Measurements from ENCODE around the gene HDAC3.
"Not testable (repeated sequence)": the region's sequence is repeated elsewhere in the genome, so short reads cannot be mapped to it uniquely, and the experiment has no call there.

Gene HDAC3

GRCh38 chr5:141633871-141634561 is 2.6 kb downstream of the HDAC3 start:
- DNase-seq, result peak; percentile 29 to 47

DNA sequence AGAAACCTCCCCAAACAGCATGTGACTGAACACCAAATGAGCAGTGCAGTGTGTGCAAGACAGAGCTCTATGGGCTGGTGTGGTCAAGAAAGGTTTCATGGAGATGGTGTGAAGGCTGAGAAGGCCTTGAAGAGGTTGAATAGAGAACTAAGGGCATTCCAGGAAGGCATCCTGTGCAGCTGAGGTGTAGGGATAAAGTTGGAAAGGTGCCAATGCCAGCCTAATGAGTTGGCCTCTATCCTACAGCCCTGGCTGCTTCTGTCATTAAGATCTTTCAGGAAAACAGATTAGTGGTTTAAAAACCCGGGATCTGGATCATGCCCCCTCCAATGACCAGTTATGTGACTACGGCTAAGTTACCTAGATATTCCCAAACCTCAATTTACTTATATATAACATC is 4.0 kb downstream of the HDAC3 start:
- DNase-seq, result no peak

GRCh38 chr5:141630570-141631140 is 6.0 kb downstream of the HDAC3 start:
- DNase-seq, result no peak

- DNase-seq, result no peak
Measured at GRCh38 chr5:141628175-141628788, 8.4 kb downstream of the HDAC3 start.

GRCh38 chr5:141623611-141624010 is 13.0 kb downstream of the HDAC3 start:
- DNase-seq, result peak in 1 of 2 donors; percentile 66

- peak; percentile 94 to 95 for DNase-seq
Measured at GRCh38 chr5:141623186-141623585, 13.5 kb downstream of the HDAC3 start.

- peak; percentile 96 to 97 for DNase-seq
Measured at GRCh38 chr5:141618804-141619554, 17.7 kb downstream of the HDAC3 start, which contains the start of gene DIAPH1. TSS of gene DIAPH1 (minus strand) at chr5:141619000. CDS start at chr5:141618914, 86 bp downstream.

DNA sequence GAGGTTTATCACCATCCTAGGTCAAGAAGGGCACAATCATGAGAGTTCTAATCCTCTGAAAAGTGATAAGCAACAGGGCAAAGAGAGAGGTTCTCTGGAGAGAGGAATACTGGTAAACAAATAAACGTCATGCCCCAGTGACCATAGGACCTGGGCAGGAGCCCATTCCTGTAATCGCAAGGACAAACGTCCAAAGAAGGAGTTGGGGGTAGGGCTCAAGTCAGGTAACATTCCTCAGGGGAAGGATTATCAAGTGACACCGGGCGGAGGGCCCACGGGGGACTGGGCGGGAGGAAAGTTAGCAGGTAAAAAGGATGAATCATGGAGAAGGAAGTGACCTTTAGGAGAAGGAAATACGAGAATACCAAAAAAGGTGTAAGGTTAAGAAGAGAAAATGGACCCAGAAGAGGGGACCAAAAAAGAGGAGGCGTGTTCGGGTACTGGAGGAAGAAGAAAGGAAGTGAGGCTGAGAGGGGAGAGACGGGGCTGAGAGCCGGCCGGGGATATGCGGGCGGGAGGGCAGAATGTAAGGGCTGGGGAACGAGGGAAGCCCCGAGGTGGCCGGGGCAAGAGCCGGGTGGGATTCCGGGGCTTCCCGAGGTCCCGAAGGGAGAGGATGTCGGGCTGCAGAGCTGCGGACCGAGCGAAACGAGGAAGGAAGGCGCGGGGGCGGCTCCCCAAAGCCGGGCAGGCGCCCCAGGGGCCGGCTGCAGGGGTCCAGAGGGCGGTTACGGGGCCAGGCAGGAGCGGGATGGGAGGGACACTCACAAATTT is 18.4 kb downstream of the HDAC3 start:
- peak in 1 of 2 donors; percentile 48 for DNase-seq

- peak in 1 of 2 donors; percentile 12 for DNase-seq
Measured at GRCh38 chr5:141617682-141618029, 19.0 kb downstream of the HDAC3 start.

DNA sequence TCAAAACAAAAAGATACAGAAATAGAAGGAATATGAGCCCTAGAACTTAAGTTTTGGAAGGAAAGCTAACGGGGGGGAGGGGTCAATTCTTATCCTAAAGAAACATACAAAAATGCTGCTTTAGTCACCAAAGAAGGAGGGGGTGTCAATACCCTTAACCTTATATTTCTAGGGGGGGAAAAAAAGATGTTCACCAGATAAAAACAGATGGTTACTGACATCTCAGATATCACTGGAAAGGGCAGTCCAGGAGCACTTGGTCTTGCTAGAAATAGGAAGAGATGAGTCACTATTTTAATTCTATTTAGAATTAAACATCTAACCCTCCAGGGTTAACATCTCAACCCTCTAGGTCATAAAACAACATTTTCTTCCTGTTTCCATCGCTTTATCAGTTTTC is 19.5 kb downstream of the HDAC3 start:
- DNase-seq, result no peak

- peak; percentile 64 to 88 for DNase-seq
Measured at GRCh38 chr5:141615991-141616720, 20.5 kb downstream of the HDAC3 start.

DNA sequence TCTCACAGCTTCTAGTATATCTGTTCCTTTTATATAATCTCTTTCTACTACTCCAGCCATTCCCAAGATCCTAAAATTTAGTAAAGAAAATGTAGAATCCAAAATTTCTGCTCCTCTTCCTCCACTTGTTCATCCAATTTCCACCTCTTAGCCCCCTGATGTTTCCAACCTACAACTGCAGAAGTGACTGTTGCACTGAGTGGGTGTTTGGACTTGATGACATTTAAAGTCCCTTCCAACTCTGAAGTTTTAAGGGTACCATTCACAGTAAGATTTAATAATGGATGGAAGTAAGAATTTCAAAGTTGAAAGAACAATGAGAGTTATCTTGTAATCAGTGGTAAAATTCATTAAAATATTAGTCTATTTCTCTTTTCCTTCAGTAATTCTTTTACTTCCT is 23.3 kb downstream of the HDAC3 start:
- DNase-seq, result peak in 1 of 2 donors; percentile 20

- DNase-seq, result no peak
Measured at GRCh38 chr5:141611289-141611688, 25.4 kb downstream of the HDAC3 start.

GRCh38 chr5:141609921-141610320 is 26.7 kb downstream of the HDAC3 start:
- not testable (repeated sequence) for DNase-seq

DNA sequence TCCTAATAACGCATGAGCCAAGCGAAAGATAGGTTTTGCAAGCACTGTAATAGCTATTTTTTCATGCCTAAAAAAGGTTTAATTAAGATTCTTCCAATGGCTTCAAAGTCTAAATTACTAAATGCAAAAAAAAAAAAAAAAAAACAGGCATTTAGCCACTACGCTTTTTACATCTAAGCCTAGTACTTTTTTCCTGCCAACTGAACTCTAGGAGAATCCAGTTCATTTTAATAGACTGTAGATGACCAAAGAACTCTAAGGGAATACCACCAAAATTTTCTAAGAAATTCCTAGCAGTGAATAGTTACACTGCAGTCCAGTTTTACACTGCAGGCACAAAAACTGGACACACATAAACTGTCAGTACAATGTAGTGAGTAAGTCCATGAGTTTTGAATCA is 27.6 kb downstream of the HDAC3 start:
- DNase-seq, result no peak

DNA sequence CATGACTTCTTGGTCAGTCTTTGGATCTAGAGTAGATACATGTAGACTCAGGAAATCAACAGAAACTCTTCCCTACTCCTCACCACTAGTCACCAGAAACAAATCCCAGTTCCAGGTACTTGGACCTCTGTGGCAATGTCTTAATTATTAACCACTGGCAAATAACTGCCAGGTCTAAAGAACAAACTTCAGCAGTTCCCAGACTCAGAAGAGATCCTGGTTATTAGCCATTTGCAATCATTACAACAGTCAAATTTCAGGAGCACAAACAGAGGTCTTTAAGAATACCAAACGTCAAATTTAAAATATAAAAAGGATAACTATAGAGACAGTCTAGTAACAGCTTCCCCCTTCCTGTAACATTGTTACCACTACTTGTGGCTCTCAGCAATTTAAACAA is 28.1 kb downstream of the HDAC3 start:
- DNase-seq, result no peak

GRCh38 chr5:141608046-141608445 is 28.6 kb downstream of the HDAC3 start:
- DNase-seq, result no peak

DNA sequence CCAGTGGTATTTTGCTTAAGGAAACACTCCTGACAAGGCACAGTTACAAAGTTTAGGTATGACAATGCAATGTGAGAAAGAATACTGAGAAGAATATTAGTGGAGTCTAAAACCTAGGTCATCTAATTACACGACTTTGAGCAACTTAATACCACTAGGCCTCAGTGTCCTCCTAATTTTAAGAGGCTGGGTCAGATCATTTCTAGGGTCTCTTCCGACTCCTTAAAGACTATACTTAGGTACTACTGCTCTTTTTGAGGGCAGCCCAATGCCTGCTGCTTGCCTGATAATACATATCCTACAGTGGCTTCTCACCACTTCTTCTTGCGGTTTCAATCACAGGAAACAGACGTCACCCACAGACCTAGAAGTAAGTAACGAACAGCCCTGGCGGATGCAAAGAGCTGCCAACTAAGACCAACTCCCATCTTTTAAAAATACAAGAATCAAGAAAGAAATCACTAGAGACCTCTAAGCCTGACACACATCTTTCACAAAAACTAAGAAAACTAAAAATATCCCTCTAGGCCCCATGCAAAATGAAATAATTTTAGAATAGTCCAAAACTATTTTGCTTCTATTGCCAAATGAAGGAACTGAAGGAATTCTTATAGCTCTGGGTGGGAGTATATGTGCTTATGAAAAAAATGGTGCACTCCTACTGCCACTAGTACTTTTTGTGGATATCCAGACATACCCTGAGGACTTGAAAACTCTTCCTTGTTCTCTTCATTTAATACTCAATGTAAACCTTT is 30.9 kb downstream of the HDAC3 start:
- DNase-seq, result peak; percentile 88 to 89

GRCh38 chr5:141603923-141604717 is 32.5 kb downstream of the HDAC3 start:
- DNase-seq, result peak; percentile 96 to 99

DNA sequence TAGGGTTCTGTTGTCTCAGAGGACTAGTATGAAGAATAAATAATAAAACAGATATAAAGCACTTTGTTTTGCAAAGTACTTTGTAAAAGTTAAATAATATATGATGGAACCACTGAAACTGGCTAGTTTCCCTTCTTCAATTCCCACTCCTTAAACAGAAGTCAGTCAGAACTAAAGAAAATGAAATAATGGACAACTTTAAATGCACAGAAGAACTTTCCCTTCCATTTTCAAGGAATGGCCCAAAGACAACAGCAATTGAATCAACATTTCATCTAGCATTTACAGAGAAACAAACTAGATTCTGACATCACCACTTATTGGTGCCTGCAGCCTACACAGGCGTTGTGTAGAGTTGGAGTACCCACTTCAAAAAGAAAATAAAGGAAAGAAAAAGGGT is 34.0 kb downstream of the HDAC3 start:
- no peak for DNase-seq
